ENCODE results near the gene CTBP1.

DNA sequence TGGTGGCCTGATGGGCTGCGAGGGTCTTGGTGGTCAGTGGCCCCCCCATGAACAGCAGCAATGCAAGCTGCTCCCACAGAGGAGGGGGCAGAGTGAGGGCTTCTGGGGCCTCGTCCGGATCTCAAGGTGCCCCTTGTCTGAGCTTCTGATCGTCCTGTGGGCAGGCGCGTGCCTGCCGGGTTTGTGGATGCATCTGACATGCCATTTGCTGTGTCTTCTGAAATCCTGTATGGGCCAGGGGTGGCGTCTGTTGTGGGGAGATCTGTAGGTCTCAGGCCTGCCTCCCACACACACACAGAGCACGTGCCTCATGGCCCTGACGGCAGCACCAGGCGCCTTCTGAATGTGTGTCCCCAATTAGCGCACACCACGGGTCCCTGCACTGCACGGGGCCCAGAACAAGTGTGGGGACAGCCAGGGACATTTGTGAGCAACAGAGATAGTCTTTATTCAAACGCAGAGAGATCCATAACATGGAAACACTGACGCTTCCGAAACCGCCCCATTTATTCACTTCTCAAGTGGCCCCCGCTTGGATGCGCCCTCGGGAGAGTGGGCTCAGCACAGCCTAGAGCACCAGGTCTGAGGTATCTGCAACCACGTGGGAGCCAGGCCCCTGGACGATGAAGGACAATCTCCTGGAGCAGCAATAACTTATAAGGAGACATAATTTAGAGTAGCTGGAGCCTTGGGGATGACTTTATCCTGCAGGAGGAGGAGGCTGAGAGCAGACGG, 82.3 kb downstream of the CTBP1 start:
- TF ChIP-seq, protein P1, sequence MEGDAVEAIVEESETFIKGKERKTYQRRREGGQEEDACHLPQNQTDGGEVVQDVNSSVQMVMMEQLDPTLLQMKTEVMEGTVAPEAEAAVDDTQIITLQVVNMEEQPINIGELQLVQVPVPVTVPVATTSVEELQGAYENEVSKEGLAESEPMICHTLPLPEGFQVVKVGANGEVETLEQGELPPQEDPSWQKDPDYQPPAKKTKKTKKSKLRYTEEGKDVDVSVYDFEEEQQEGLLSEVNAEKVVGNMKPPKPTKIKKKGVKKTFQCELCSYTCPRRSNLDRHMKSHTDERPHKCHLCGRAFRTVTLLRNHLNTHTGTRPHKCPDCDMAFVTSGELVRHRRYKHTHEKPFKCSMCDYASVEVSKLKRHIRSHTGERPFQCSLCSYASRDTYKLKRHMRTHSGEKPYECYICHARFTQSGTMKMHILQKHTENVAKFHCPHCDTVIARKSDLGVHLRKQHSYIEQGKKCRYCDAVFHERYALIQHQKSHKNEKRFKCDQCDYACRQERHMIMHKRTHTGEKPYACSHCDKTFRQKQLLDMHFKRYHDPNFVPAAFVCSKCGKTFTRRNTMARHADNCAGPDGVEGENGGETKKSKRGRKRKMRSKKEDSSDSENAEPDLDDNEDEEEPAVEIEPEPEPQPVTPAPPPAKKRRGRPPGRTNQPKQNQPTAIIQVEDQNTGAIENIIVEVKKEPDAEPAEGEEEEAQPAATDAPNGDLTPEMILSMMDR (conservative IDR thresholded peaks at IDR 0.05; ENCODE audit: low read depth in 2 of 2), result no peak
- TF ChIP-seq POLR2AphosphoS5 (IDR thresholded peaks at IDR 0.05; ENCODE audit: low read depth) (no peak), EZH2 (IDR thresholded peaks at IDR 0.05; ENCODE audit: low read depth, unreplicated experiment) (no peak), EZH2phosphoT487 (IDR thresholded peaks at IDR 0.05; ENCODE audit: unreplicated experiment) (no peak), NANOG (IDR thresholded peaks at IDR 0.05; ENCODE audit: borderline replicate concordance) (no peak)
- TF ChIP-seq, protein P2, sequence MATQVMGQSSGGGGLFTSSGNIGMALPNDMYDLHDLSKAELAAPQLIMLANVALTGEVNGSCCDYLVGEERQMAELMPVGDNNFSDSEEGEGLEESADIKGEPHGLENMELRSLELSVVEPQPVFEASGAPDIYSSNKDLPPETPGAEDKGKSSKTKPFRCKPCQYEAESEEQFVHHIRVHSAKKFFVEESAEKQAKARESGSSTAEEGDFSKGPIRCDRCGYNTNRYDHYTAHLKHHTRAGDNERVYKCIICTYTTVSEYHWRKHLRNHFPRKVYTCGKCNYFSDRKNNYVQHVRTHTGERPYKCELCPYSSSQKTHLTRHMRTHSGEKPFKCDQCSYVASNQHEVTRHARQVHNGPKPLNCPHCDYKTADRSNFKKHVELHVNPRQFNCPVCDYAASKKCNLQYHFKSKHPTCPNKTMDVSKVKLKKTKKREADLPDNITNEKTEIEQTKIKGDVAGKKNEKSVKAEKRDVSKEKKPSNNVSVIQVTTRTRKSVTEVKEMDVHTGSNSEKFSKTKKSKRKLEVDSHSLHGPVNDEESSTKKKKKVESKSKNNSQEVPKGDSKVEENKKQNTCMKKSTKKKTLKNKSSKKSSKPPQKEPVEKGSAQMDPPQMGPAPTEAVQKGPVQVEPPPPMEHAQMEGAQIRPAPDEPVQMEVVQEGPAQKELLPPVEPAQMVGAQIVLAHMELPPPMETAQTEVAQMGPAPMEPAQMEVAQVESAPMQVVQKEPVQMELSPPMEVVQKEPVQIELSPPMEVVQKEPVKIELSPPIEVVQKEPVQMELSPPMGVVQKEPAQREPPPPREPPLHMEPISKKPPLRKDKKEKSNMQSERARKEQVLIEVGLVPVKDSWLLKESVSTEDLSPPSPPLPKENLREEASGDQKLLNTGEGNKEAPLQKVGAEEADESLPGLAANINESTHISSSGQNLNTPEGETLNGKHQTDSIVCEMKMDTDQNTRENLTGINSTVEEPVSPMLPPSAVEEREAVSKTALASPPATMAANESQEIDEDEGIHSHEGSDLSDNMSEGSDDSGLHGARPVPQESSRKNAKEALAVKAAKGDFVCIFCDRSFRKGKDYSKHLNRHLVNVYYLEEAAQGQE (IDR thresholded peaks at IDR 0.05; ENCODE audit: unreplicated experiment), result no peak

All from GM23338 (cell line).